Common myeloid progenitor, CD34-positive (primary cell): ENCODE measurements around the gene CLDN3.
"Not testable (repeated sequence)": the region's sequence is repeated elsewhere in the genome, so short reads cannot be mapped to it uniquely, and the experiment has no call there.

ENCODE experiments used
- CTCF ChIA-PET: fragments of 350-600 bp; sonication (Branson Sonifier 250); formaldehyde crosslinking; loops from one replicate; lab custom pipeline; 2021; ENCODE audit warnings: antibody characterized with exemption; lab: Charles Lee
- POLR2A ChIA-PET: fragments of 350-600 bp; sonication (Branson Sonifier 250); formaldehyde crosslinking; loops from one replicate; lab custom pipeline; 2021; ENCODE audit warnings: antibody characterized with exemption; lab: Charles Lee
- DNase-seq, 3 donors: peaks; one replicate each; pipeline versions ENCODE4 v3.0.0 to v3.0.0-alpha.2; 2013
- H3K27ac ChIP-seq, 2 experiments: 1 replicate in 1 of 2; 2 replicates in 1 of 2; pipeline ENCODE4 v1.7.0; 2013; ENCODE audit warnings: inconsistent platforms in 2 of 2, low read length in 2 of 2, mild to moderate bottlenecking in 2 of 2, low read depth in 1 of 2, moderate library complexity in 1 of 2; ENCODE audit not compliant: severe bottlenecking in 2 of 2, insufficient read depth in 1 of 2, poor library complexity in 1 of 2
- H3K27me3 ChIP-seq, 5 experiments: replicated peaks in 2 of 5; 1 replicate in 3 of 5; 2 replicates in 2 of 5; pipeline versions ENCODE4 v1.6.1 to v1.7.0; 2013; ENCODE audit warnings: low read length in 4 of 5, mild to moderate bottlenecking in 2 of 5, moderate library complexity in 2 of 5, inconsistent platforms in 1 of 5; ENCODE audit not compliant: insufficient read depth in 5 of 5, control insufficient read depth in 4 of 5
- H3K36me3 ChIP-seq, 4 experiments: 1 replicate in 2 of 4; 2 replicates in 2 of 4; pipeline versions ENCODE4 v1.6.1 to v1.7.0; 2013; ENCODE audit warnings: low read length in 3 of 4, control low read depth in 1 of 4, mild to moderate bottlenecking in 1 of 4; ENCODE audit not compliant: control insufficient read depth in 4 of 4, insufficient read depth in 4 of 4
- H3K4me1 ChIP-seq, 4 experiments: 1 replicate in 3 of 4; 2 replicates in 1 of 4; pipeline versions ENCODE4 v1.6.1 to v1.7.1; 2013; ENCODE audit warnings: low read length in 3 of 4, mild to moderate bottlenecking in 3 of 4, control low read depth in 1 of 4, inconsistent platforms in 1 of 4, moderate library complexity in 1 of 4; ENCODE audit not compliant: control insufficient read depth in 4 of 4, insufficient read depth in 4 of 4; ENCODE audit errors: control extremely low read depth in 1 of 4
- H3K4me3 ChIP-seq, 7 experiments: 1 replicate in 4 of 7; 2 replicates in 3 of 7; pipeline versions ENCODE4 v1.5.1 to v1.7.0; 2013; ENCODE audit warnings: mild to moderate bottlenecking in 7 of 7, low read length in 6 of 7, moderate library complexity in 6 of 7, inconsistent platforms in 2 of 7, low read depth in 2 of 7, control low read depth in 1 of 7; ENCODE audit not compliant: insufficient read depth in 4 of 7, control insufficient read depth in 1 of 7; ENCODE audit errors: extremely low read depth in 1 of 7
- H3K9me3 ChIP-seq, 5 experiments: 1 replicate in 4 of 5; 2 replicates in 1 of 5; pipeline versions ENCODE4 v1.6.1 to v1.7.1; 2013; ENCODE audit warnings: low read length in 4 of 5, mild to moderate bottlenecking in 2 of 5, inconsistent platforms in 1 of 5, low read depth in 1 of 5, moderate library complexity in 1 of 5; ENCODE audit not compliant: control insufficient read depth in 4 of 5, insufficient read depth in 2 of 5; ENCODE audit errors: control extremely low read depth in 1 of 5
- WGBS: methylation state at CpG from one replicate; pipeline ENCODE4 v1.1.5; 2013; ENCODE audit not compliant: insufficient coverage; 5-methylcytosine and 5-hydroxymethylcytosine counted together

Gene CLDN3

DNA sequence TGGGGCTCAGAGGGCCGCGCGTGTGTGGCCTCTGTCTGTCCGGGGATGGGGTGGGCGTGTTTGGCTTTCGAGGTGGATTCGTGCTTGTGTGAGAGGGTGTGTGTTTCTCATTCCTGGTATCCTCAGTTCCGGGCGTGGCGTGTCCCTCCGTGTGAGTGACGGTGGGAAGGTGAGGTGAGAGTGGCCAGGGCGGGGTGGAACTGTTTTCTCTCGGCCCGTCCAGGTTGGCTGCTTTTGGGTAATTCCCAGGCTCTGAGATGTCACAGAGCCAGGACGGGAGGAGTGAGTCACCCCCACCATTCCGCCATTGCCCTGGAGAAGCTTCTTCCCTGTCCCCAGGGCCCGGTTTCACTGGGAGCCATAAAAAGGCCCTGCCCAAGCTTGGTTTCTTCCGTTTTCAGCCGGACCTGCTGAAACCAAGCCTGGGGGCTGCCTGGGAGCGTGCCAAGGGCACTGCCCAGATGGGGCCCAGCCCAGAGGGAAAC is 39.4 kb upstream of the CLDN3 start:
- WGBS, result 98% methylated on average over 21 of the region's 21 CpGs

DNA sequence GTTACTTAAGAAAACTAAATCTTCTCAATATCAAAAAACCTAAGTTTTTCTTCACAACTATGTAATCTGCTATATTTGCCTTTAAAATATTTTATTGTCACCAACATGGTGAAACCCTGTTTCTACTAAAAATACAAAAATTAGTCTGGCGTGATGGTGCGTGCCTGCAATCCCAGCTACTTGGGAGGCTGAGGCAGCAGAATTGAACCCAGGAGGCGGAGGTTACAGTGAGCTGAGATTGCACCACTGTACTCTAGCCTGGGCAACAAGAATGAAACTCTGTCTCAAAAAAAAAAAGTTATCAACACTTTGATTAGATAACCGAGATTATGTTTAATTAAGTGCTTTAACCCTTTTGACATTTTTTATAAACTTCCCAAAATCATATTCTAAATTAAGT is 32.4 kb upstream of the CLDN3 start:
- ChIA-PET CTCF (no interaction called here), POLR2A (no interaction called here)
- no peaks in the 10 kb centered on the region for H3K36me3 ChIP-seq
- no peaks in the 10 kb centered on the region for H3K4me1 ChIP-seq
- no peak overlapping the region for H3K4me3 ChIP-seq
- no peaks in the 10 kb centered on the region for H3K9me3 ChIP-seq
- 100% methylated on average over 3 of the region's 4 CpGs for WGBS
- H3K27me3 ChIP-seq, result peaks cover 0 to 4% (median 0%) of the 10 kb centered on the region in 5 experiments
- no peak for DNase-seq
- H3K27ac ChIP-seq, result no peak overlapping the region

More for the DNA sequence above, 39.4 kb upstream of the CLDN3 start:
- Histone ChIP-seq H3K4me1 (no peaks in the 10 kb centered on the region), H3K27ac (no peak overlapping the region), H3K4me3 (no peak overlapping the region), H3K9me3 (peaks cover 0 to 20% (median 9%) of the 10 kb centered on the region in 5 experiments), H3K36me3 (no peaks in the 10 kb centered on the region), H3K27me3 (peaks cover 0 to 4% (median 0%) of the 10 kb centered on the region in 5 experiments)
- DNase-seq, result no peak
- ChIA-PET POLR2A (interaction anchor here (0.6 to 1.3 kb wide), 3 partner anchors 8 to 493 kb away, joined by 3 read pairs; no protein-coding TSS in a partner anchor), CTCF (no interaction called here)

DNA sequence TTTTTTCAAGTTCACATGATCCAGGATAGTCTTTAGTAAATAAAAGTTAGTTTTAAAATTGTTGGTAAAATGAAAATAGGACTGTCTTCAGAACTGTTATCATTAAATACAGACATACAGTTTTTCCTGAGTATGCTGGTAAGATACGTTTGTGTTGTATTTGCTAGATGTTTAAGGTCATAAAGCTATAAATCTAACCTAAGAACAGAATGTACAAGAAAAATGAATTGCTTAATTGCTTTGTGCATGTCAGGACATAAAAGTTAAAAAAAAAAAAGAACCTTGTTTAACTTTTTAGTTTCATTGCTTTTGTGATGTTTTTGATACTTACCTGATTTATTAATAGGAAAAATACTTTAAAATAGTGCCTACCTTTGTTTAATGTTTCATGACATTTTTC is 31.5 kb upstream of the CLDN3 start:
- DNase-seq, result peak in 1 of 3 donors; percentile 27
- POLR2A ChIA-PET, result interaction anchor here (0.7 kb wide), 1 partner anchor 8 kb away, joined by 3 read pairs; no protein-coding TSS in a partner anchor
- no peaks in the 10 kb centered on the region for H3K36me3 ChIP-seq
- H3K9me3 ChIP-seq, result no peaks in the 10 kb centered on the region
- no peak overlapping the region for H3K27ac ChIP-seq
- H3K4me1 ChIP-seq, result no peaks in the 10 kb centered on the region
- CTCF ChIA-PET, result interaction anchor here (1.0 to 1.1 kb wide), 2 partner anchors 11 to 13 kb away, joined by 3 to 4 read pairs; no protein-coding TSS in a partner anchor
- peaks cover 0 to 4% (median 0%) of the 10 kb centered on the region in 5 experiments for H3K27me3 ChIP-seq
- no CpG with 5 or more reads among the region's 1 CpG for WGBS
- no peak overlapping the region for H3K4me3 ChIP-seq

DNA sequence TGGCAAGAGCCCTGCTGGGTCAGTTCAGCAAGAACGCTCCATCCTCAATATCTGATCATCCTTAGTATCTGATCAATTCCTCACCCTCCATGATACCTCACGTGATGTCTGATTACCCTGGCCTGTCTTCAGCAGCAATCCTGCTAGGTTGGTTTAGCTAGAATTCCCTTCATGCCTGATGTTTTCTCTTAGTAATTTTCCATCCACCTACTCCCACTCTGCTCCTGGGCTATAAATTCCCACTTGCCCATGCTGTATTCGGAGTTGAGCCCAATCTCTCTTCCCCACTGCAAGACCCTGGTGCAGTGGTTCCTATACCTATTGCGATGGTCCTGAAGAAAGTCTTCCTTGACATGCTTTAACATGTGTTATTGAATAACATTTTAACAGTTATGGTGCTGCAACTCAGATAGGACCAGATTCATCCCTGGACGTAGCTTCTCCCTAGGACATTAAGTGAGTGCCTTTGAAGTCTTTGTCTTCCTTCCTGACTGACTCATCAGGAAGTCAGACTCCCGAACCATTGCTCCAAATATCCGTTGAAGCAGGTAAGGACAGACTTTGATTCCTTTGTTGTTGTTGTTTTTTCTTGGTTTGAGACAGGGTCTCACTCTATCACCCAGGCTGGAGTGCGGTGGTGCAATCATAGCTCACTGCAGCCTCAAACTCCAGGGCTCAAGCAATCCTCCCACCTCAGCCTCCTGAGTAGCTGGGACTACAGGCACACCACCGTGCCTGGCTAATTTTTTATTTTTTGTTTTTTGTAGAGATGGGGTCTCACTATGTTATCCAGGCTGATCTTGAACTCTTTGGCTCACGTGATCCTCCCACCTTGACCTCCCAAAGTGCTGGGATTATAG is 29.4 kb upstream of the CLDN3 start:
- no peaks in the 10 kb centered on the region for H3K36me3 ChIP-seq
- no peak overlapping the region for H3K27ac ChIP-seq
- whole genome bisulfite sequencing, result 62% methylated on average over 7 of the region's 10 CpGs
- H3K27me3 ChIP-seq, result peaks cover 0 to 4% (median 0%) of the 10 kb centered on the region in 5 experiments
- no peaks in the 10 kb centered on the region for H3K9me3 ChIP-seq
- CTCF ChIA-PET, result no interaction called here
- no peak for DNase-seq
- POLR2A ChIA-PET, result interaction anchor here (0.7 kb wide), 1 partner anchor 140 kb away, joined by 5 read pairs; no protein-coding TSS in a partner anchor
- H3K4me1 ChIP-seq, result no peaks in the 10 kb centered on the region
- no peak overlapping the region for H3K4me3 ChIP-seq

DNA sequence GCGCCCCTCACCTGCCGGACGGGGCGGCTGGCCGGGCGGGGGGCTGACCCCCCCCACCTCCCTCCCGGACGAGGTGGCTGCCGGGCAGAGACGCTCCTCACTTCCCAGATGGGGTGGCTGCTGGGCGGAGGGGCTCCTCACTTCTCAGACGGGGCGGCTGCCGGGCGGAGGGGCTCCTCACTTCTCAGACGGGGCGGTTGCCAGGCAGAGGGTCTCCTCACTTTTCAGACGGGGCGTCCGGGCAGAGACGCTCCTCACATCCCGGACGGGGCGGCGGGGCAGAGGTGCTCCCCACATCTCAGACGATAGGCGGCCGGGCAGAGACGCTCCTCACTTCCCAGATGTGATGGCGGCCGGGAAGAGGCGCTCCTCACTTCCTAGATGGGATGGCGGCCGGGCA is 27.1 kb upstream of the CLDN3 start:
- H3K27me3 ChIP-seq, H3K27ac ChIP-seq, H3K36me3 ChIP-seq, CTCF ChIA-PET, DNase-seq, POLR2A ChIA-PET, H3K4me3 ChIP-seq, H3K9me3 ChIP-seq: not testable (repeated sequence)
- H3K4me1 ChIP-seq, result peaks cover 0 to 15% (median 0%) of the 10 kb centered on the region in 4 experiments
- whole genome bisulfite sequencing, result no CpG with 5 or more reads among the region's 34 CpGs

DNA sequence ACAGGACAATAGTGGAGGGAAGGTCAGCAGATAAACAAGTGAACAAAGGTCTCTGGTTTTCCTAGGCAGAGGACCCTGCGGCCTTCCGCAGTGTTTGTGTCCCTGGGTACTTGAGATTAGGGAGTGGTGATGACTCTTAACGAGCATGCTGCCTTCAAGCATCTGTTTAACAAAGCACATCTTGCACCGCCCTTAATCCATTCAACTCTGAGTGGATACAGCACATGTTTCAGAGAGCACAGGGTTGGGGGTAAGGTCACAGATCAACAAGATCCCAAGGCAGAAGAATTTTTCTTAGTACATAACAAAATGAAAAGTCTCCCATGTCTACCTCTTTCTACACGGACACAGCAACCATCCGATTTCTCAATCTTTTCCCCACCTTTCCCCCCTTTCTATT is 26.6 kb upstream of the CLDN3 start:
- H3K27me3 ChIP-seq, DNase-seq, H3K27ac ChIP-seq, POLR2A ChIA-PET, H3K36me3 ChIP-seq, H3K4me3 ChIP-seq, H3K9me3 ChIP-seq: not testable (repeated sequence)
- CTCF ChIA-PET, result interaction anchor here (2.3 kb wide), 1 partner anchor 58 kb away, joined by 6 read pairs; no protein-coding TSS in a partner anchor
- peaks cover 0 to 15% (median 0%) of the 10 kb centered on the region in 4 experiments for H3K4me1 ChIP-seq
- WGBS, result no CpG with 5 or more reads among the region's 6 CpGs

DNA sequence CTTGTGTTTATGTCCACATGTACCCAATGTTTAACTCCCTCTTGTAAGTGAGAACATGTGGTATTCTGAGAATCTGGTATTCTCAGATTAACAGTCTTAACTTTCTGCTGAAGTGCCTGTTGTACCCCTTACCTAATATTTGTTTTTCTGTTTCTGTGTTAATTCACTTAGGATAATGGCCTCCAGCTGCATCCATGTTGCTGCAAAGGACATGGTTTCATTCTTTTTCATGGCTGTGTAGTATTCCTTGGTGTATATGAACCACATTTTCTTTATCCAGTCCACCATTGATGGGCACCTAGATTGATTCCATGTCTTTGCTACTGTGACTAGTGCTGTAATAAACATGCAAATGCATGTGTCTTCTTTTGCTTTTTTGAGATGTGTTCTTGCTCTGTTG is 25.1 kb upstream of the CLDN3 start:
- H3K9me3 ChIP-seq, H3K27ac ChIP-seq, DNase-seq, H3K36me3 ChIP-seq, POLR2A ChIA-PET, H3K27me3 ChIP-seq, H3K4me3 ChIP-seq: not testable (repeated sequence)
- peaks cover 0 to 15% (median 0%) of the 10 kb centered on the region in 4 experiments for H3K4me1 ChIP-seq
- CTCF ChIA-PET, result interaction anchor here (2.3 kb wide), 1 partner anchor 60 kb away, joined by 6 read pairs; no protein-coding TSS in a partner anchor
